Bronchial epithelial cell (primary cell): ENCODE results near the gene TAS2R40. TPM values are rescaled to one million over a fixed set of nuclear protein-coding genes. Genes with fewer than 3 reads are reported as not detected.
A peak's percentile ranks its signal among the peaks of the same experiment; 100 is the strongest.

Experiments used
- DNase-seq: peaks from one replicate; pipeline ENCODE4 v3.0.0-alpha.2; 2010; ENCODE audit warnings: low read depth
- FAIRE-seq: peaks from 2 replicates; lab custom pipeline; 2011; peaks lifted over from hg19 to GRCh38; lab: Jason Lieb, UNC
- H3K27me3 ChIP-seq: 2 replicates; pipeline ENCODE4 v1.5.1; 2011; ENCODE audit warnings: low read length; ENCODE audit not compliant: control insufficient read depth, insufficient read depth
- H3K36me3 ChIP-seq: 2 replicates; pipeline ENCODE4 v1.5.1; 2011; ENCODE audit warnings: low read length; ENCODE audit not compliant: control insufficient read depth, insufficient read depth
- H3K4me3 ChIP-seq: 2 replicates; pipeline ENCODE4 v1.5.1; 2011; ENCODE audit warnings: mild to moderate bottlenecking, low read depth, low read length, control low read depth
- total RNA-seq: library from RNA; depleted of rRNA; stranded (reverse); fragments of >200 nt; gene quantifications from 2 replicates; pipeline ENCODE4 v1.2.1, GENCODE V29; 2014
- TF ChIP-seq, protein P1 (sequence below): IDR thresholded peaks from 2 replicates; pipeline ENCODE4 v1.5.1; 2011; ENCODE audit warnings: mild to moderate bottlenecking, moderate library complexity, low read length, control low read depth, inconsistent platforms; ENCODE audit not compliant: insufficient read depth, severe bottlenecking

Gene TAS2R40
- total RNA-seq, 1 donor from 2014 or later: not detected

DNA sequence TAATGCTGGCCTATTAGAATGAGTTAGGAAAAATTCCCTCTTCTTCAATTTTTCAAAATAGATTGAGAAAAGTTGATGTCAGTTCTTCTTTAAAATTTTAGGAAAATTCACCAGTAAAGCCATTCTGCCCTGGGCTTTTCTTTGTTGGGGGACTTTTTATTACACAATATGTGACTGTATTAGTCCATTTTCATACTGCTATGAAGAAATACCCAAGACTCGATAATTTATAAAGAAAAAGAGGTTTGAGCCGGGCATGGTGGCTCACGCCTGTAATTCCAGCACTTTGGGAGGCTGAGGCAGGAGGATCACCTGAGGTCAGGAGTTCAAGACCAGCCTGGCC lies 12.7 kb downstream of the TAS2R40 start:
- FAIRE-seq (no peak), DNase-seq (no peak)
- Histone ChIP-seq H3K36me3 (no peaks in the 10 kb centered on the region), H3K27me3 (no peaks in the 10 kb centered on the region), H3K4me3 (no peak overlapping the region)
- TF ChIP-seq, protein P1, sequence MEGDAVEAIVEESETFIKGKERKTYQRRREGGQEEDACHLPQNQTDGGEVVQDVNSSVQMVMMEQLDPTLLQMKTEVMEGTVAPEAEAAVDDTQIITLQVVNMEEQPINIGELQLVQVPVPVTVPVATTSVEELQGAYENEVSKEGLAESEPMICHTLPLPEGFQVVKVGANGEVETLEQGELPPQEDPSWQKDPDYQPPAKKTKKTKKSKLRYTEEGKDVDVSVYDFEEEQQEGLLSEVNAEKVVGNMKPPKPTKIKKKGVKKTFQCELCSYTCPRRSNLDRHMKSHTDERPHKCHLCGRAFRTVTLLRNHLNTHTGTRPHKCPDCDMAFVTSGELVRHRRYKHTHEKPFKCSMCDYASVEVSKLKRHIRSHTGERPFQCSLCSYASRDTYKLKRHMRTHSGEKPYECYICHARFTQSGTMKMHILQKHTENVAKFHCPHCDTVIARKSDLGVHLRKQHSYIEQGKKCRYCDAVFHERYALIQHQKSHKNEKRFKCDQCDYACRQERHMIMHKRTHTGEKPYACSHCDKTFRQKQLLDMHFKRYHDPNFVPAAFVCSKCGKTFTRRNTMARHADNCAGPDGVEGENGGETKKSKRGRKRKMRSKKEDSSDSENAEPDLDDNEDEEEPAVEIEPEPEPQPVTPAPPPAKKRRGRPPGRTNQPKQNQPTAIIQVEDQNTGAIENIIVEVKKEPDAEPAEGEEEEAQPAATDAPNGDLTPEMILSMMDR: no peak

DNA sequence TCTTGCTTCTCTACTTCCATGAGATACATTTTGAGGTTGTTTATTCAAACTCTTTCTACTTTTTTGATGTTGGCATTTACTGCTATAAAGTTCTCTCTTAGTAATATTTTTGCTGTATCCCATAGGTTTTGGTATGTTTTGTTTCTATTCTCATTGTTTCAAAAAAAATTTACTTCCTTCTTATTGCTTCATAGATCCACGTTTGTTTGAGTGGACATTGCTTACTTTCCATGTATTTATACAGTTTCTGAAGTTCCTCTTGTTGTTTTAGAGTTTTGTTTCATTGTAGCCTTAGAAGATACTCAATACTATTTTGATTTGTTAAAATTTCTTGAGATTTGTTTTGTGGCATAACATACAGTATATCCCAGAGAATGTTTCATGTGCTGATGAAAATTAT lies 13.7 kb downstream of the TAS2R40 start:
- FAIRE-seq: no peak
- TF ChIP-seq, protein P1: no peak
- DNase-seq: no peak
- Histone ChIP-seq H3K27me3 (no peaks in the 10 kb centered on the region), H3K36me3 (no peaks in the 10 kb centered on the region), H3K4me3 (no peak overlapping the region)

DNA sequence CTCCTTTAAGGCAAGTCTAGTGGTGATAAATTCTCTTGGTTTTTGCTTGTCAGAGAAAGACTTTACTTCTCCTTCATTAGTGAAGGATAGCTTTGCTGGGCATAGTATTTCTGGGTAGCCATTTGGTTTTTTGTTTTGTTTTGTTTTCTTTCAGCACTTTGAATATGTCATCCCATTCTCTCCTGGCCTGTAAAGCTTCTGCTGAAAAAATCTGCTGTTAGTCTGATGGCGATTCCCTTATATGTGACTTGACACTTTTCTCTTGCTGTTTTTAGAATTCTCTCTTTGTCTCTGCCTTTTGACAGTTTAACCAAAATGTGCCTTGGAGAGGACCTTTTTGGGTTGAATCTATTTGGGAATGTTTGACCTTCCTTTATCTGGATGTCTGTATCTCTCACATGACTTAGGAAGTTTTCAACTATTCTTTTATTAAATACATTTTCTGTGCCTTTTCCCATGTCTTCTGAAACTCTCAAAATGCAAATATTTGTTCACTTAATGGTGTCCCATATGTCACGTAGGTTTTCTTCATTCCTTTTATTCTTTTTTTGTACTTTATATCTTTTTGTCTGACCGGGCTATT lies 14.7 kb downstream of the TAS2R40 start:
- Histone ChIP-seq H3K36me3 (no peaks in the 10 kb centered on the region), H3K4me3 (no peak overlapping the region), H3K27me3 (no peaks in the 10 kb centered on the region)
- FAIRE-seq (no peak), DNase-seq (no peak)
- TF ChIP-seq, protein P1: no peak

DNA sequence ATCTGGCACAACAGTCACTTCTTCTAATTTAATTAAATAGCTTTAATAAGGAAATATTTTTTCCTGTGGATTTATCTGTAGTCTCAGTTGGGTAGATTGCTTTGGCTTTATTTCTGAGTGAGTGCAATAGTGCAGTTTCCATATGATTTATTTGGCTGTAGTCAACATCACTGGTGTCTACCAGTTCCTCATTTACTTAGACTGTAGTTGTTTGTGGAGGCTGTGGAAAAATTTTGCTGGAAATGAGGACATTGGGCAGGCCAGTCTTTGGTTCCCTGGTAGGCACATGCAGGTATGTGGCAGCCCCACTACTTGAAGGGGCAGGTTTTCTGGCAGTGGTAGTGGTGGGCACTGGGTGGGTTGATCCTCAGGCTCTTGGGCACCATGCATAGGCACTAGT lies 15.5 kb downstream of the TAS2R40 start:
- Histone ChIP-seq H3K36me3 (no peaks in the 10 kb centered on the region), H3K27me3 (no peaks in the 10 kb centered on the region), H3K4me3 (no peak overlapping the region)
- DNase-seq (no peak), FAIRE-seq (no peak)
- TF ChIP-seq, protein P1: no peak

DNA sequence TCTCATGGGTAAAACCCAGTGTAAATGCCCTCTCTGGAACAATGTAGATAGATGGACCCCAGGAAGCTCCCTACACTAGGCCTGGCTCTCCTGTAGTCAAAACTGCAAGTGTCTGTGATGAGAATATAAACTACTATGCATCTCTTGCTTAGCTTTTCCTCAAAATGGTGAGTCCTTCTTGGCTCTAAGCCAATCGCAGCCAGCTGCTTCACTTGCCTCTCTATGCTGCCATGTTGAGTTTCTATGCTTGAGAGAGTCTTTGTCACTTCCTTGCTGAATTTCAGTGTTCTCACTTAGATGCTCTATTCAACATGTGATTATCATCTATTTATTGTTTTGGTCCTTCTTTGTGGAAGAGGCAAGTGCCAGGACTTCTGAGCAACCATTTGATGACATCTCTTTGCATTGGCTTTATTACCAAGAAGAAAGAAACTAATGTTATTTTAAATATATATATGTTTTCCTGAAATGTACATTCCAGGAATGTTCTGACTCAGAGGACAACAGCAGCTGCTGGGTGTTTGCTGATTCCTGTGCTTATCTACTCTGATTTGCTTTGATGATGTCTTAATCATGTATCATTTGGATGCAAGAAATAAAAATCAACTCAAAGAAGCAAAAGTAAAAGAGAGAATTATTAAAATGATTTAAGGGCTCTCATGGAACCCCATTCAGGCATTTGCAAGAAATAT lies 16.6 kb downstream of the TAS2R40 start:
- FAIRE-seq: no peak
- H3K4me3 ChIP-seq: no peak overlapping the region
- DNase-seq: peak; percentile 15
- TF ChIP-seq, protein P1: no peak
- H3K36me3 ChIP-seq: no peaks in the 10 kb centered on the region
- H3K27me3 ChIP-seq: no peaks in the 10 kb centered on the region
